ENCODE measurements around the gene PGA5. TPM values are rescaled to one million over a fixed set of nuclear protein-coding genes. Genes with fewer than 3 reads are reported as not detected.

The PGA5 gene
- total RNA-seq, 1 experiment from 2014 or later = not detected

- POLR2A ChIA-PET = no interaction called here
- intact Hi-C loops (cut with micrococcal nuclease; ENCODE audit: unreplicated experiment) = no loop called here
- Mint-ChIP-seq H3K4me3 (ENCODE audit: unreplicated experiment) (no peak overlapping the region), H3K27me3 (ENCODE audit: insufficient read depth, unreplicated experiment) (no peaks in the 10 kb centered on the region), H3K9me3 (ENCODE audit: unreplicated experiment) (no peaks in the 10 kb centered on the region), H3K4me1 (ENCODE audit: low read depth, unreplicated experiment) (no peaks in the 10 kb centered on the region), H3K27ac (ENCODE audit: unreplicated experiment) (no peak overlapping the region), H3K36me3 (ENCODE audit: insufficient read depth, unreplicated experiment) (no peaks in the 10 kb centered on the region)
- no peak overlapping the region for H3K4me3 ChIP-seq (ENCODE audit: low read depth, low read length)
- peaks cover 5% of the 10 kb centered on the region for H3K4me1 ChIP-seq
- H3K36me3 ChIP-seq (ENCODE audit: control insufficient read depth, insufficient read depth, low read length) = peaks cover 2% of the 10 kb centered on the region
- H3K9me3 ChIP-seq = no peaks in the 10 kb centered on the region
- DNase-seq = no peak
- TF ChIP-seq CTCF (IDR thresholded peaks at IDR 0.05; ENCODE audit: insufficient read depth in 1 of 2, low read depth in 1 of 2, low read length in 1 of 2, severe bottlenecking in 1 of 2, unreplicated experiment in 1 of 2) = no peak
- CTCF ChIA-PET = no interaction called here
- no peaks in the 10 kb centered on the region for H3K27me3 ChIP-seq (replicated peaks; ENCODE audit: control insufficient read depth, insufficient read depth, low read length)
- BruUV-seq (replicated peaks) = no TSS peak
These were observed 26.5 kb downstream of the PGA5 start for GRCh38 chr11:61267437-61267841.

DNA sequence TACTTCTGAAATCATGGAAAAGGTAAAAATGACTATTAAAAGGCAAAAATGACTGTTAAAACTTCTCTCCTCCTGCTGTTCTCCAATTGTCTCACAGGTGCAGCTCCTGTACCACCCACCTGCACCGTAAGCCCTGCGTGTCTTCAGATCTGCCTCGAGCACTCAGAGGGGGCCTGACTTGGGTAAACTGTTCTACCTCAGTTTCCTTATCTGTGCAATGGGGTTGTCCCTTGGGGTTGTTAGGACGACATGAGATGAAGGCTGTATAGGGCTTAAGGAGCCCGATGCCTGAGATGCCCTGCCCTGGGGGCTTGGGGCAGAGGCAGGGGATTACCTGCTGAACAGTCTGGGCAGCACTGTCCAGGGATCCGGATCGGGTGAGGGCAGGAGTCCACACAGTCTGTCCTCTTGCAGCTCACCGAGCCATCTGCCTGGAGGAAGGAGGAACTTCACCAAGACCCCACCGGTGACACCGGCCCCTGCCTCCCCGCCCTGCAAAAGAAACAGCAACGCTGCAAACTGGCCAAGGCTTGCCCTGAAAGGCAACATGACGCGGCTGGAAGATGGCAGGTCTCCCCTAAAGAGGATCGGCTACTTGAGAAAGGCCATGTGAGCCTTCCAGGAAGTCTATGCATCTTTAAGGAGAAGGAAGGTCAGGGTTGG, 27.7 kb downstream of the PGA5 start:
- no peaks in the 10 kb centered on the region for H3K4me1 Mint-ChIP-seq (ENCODE audit: low read depth, unreplicated experiment)
- H3K36me3 ChIP-seq (ENCODE audit: control insufficient read depth, insufficient read depth, low read length) = no peaks in the 10 kb centered on the region; the same call in none of the 2 replicates
- intact Hi-C loops (cut with micrococcal nuclease; ENCODE audit: unreplicated experiment) = no loop called here
- peaks cover 5% of the 10 kb centered on the region for H3K4me1 ChIP-seq
- CTCF ChIA-PET = no interaction called here
- no peaks in the 10 kb centered on the region for H3K9me3 ChIP-seq
- no peak for DNase-seq
- H3K4me3 ChIP-seq (ENCODE audit: low read depth, low read length) = no peak overlapping the region
- no peak overlapping the region for H3K27ac Mint-ChIP-seq (ENCODE audit: unreplicated experiment)
- no peaks in the 10 kb centered on the region for H3K27me3 Mint-ChIP-seq (ENCODE audit: insufficient read depth, unreplicated experiment)
- H3K4me3 Mint-ChIP-seq (ENCODE audit: unreplicated experiment) = no peak overlapping the region
- H3K9me3 Mint-ChIP-seq (ENCODE audit: unreplicated experiment) = no peaks in the 10 kb centered on the region
- no TSS peak for BruUV-seq (replicated peaks)
- POLR2A ChIA-PET = no interaction called here
- no peaks in the 10 kb centered on the region for H3K27me3 ChIP-seq (replicated peaks; ENCODE audit: control insufficient read depth, insufficient read depth, low read length)
- TF ChIP-seq CTCF (IDR thresholded peaks at IDR 0.05; ENCODE audit: insufficient read depth in 1 of 2, low read depth in 1 of 2, low read length in 1 of 2, severe bottlenecking in 1 of 2, unreplicated experiment in 1 of 2) = no peak
- no peaks in the 10 kb centered on the region for H3K36me3 Mint-ChIP-seq (ENCODE audit: insufficient read depth, unreplicated experiment)

- Mint-ChIP-seq H3K36me3 (ENCODE audit: insufficient read depth, unreplicated experiment) (no peaks in the 10 kb centered on the region), H3K27ac (ENCODE audit: unreplicated experiment) (no peak overlapping the region), H3K4me1 (ENCODE audit: low read depth, unreplicated experiment) (no peaks in the 10 kb centered on the region), H3K4me3 (ENCODE audit: unreplicated experiment) (no peak overlapping the region), H3K27me3 (ENCODE audit: insufficient read depth, unreplicated experiment) (no peaks in the 10 kb centered on the region), H3K9me3 (ENCODE audit: unreplicated experiment) (no peaks in the 10 kb centered on the region)
- intact Hi-C loops (cut with micrococcal nuclease; ENCODE audit: unreplicated experiment) = no loop called here
- no peak overlapping the region for H3K4me3 ChIP-seq (ENCODE audit: low read depth, low read length)
- H3K36me3 ChIP-seq (ENCODE audit: control insufficient read depth, insufficient read depth, low read length) = no peaks in the 10 kb centered on the region; the same call in none of the 2 replicates
- no peaks in the 10 kb centered on the region for H3K27me3 ChIP-seq (replicated peaks; ENCODE audit: control insufficient read depth, insufficient read depth, low read length)
- TSS peak; percentile 24 for BruUV-seq (replicated peaks)
- no peak for DNase-seq
- CTCF ChIA-PET = no interaction called here
- H3K4me1 ChIP-seq = peaks cover 5% of the 10 kb centered on the region
- no peak for TF ChIP-seq CTCF (IDR thresholded peaks at IDR 0.05; ENCODE audit: insufficient read depth in 1 of 2, low read depth in 1 of 2, low read length in 1 of 2, severe bottlenecking in 1 of 2, unreplicated experiment in 1 of 2)
- H3K9me3 ChIP-seq = no peaks in the 10 kb centered on the region
- POLR2A ChIA-PET = no interaction called here
These were observed 29.5 kb downstream of the PGA5 start for GRCh38 chr11:61270354-61271076.
